SK-N-SH (cell line): Measurements from ENCODE around the gene USH1C. TPM values are rescaled to one million over a fixed set of nuclear protein-coding genes. Genes with fewer than 3 reads are reported as not detected.

ENCODE experiments used
- CTCF ChIA-PET: fragments of 300-600, 350-600 bp; formaldehyde crosslinking; extraction: SDS; loops from one replicate; lab custom pipeline; 2021; lab: Yijun Ruan, JAX
- POLR2A ChIA-PET: fragments of 350-600 bp; sonication (Branson Sonifier 250); formaldehyde crosslinking; extraction: SDS; loops from one replicate; lab custom pipeline; 2020; ENCODE audit warnings: antibody characterized with exemption, inconsistent platforms; lab: Yijun Ruan, JAX
- DNase-seq: peaks from one replicate; pipeline ENCODE4 v3.0.0; 2012
- H2AFZ ChIP-seq: fragments of 200-600 bp; sonication (generic); 2 replicates; pipeline ENCODE4 v1.8.1; 2016; ENCODE audit warnings: antibody characterized with exemption, mild to moderate bottlenecking, low read depth
- H3F3A ChIP-seq: fragments of 200-600 bp; sonication (generic); replicated peaks from 2 replicates; pipeline ENCODE3; 2016; ENCODE audit warnings: antibody characterized with exemption, mild to moderate bottlenecking; ENCODE audit not compliant: insufficient read depth
- H3K27ac ChIP-seq, 2 experiments: fragments of 200-500 bp in 1 of 2; fragments of 200-600 bp in 1 of 2; sonication (Bioruptor generic) in 1 of 2; sonication (generic), shearing (Covaris generic) in 1 of 2; 2 replicates each; pipeline versions ENCODE4 v1.5.1 to v1.6.1; 2014 to 2016; ENCODE audit warnings: low read depth in 2 of 2, inconsistent platforms in 1 of 2, low read length in 1 of 2, mild to moderate bottlenecking in 1 of 2, mixed read lengths in 1 of 2
- H3K27me3 ChIP-seq: fragments of 200-600 bp; sonication (generic), shearing (Covaris generic); 2 replicates; pipeline ENCODE4 v1.6.1; 2016; ENCODE audit warnings: mixed run types; ENCODE audit not compliant: insufficient read depth
- H3K36me3 ChIP-seq, 2 experiments: fragments of 200-500 bp in 1 of 2; fragments of 200-600 bp in 1 of 2; sonication (Bioruptor generic) in 1 of 2; sonication (generic) in 1 of 2; replicated peaks in 1 of 2; 2 replicates each; pipeline versions ENCODE3 to v1.5.1; 2014 to 2016; ENCODE audit warnings: low read length in 1 of 2, mild to moderate bottlenecking in 1 of 2; ENCODE audit not compliant: insufficient read depth in 2 of 2, control insufficient read depth in 1 of 2
- H3K4me1 ChIP-seq, 2 experiments: fragments of 200-500 bp in 1 of 2; fragments of 200-600 bp in 1 of 2; sonication (Bioruptor generic) in 1 of 2; sonication (generic), shearing (Covaris generic) in 1 of 2; 2 replicates each; pipeline versions ENCODE4 v1.5.1 to v1.6.1; 2014 to 2016; ENCODE audit warnings: low read depth in 1 of 2, low read length in 1 of 2, mixed run types in 1 of 2; ENCODE audit not compliant: insufficient read depth in 2 of 2, control insufficient read depth in 1 of 2
- H3K4me2 ChIP-seq: fragments of 200-600 bp; sonication (generic), shearing (Covaris generic); 2 replicates; pipeline ENCODE4 v1.6.1; 2017; ENCODE audit warnings: mixed run types
- H3K4me3 ChIP-seq, 2 experiments: fragments of 200-500 bp in 1 of 2; fragments of 200-600 bp in 1 of 2; sonication (Bioruptor generic) in 1 of 2; sonication (generic), shearing (Covaris generic) in 1 of 2; 2 replicates each; pipeline versions ENCODE4 v1.5.1 to v1.8.1; 2014 to 2016; ENCODE audit warnings: low read depth in 2 of 2, inconsistent platforms in 1 of 2, low read length in 1 of 2, mild to moderate bottlenecking in 1 of 2, mixed read lengths in 1 of 2, moderate library complexity in 1 of 2
- H3K79me2 ChIP-seq: fragments of 200-600 bp; sonication (generic); 2 replicates; pipeline ENCODE4 v1.8.1; 2017; ENCODE audit warnings: mild to moderate bottlenecking; ENCODE audit not compliant: insufficient read depth
- H3K9ac ChIP-seq: fragments of 200-600 bp; sonication (generic); 2 replicates; pipeline ENCODE4 v1.6.1; 2017; ENCODE audit warnings: mixed run types
- H3K9me2 ChIP-seq: fragments of 200-600 bp; sonication (generic); 2 replicates; pipeline ENCODE4 v1.6.1; 2017; ENCODE audit warnings: mixed run types
- H3K9me3 ChIP-seq: fragments of 200-600 bp; sonication (generic); 2 replicates; pipeline ENCODE4 v1.6.1; 2017; ENCODE audit warnings: mixed run types, mild to moderate bottlenecking, moderate library complexity
- H4K20me1 ChIP-seq: fragments of 200-600 bp; sonication (generic); 2 replicates; pipeline ENCODE4 v1.6.1; 2017; ENCODE audit warnings: mild to moderate bottlenecking, mixed run types; ENCODE audit not compliant: insufficient read depth
- CHD2 ChIP-seq: fragments of 150-350 bp; IDR thresholded peaks from 2 replicates; pipeline ENCODE4 v1.6.1; 2018; ENCODE audit warnings: low read length; ENCODE audit not compliant: partially characterized antibody
- ELF1 ChIP-seq: IDR thresholded peaks from 2 replicates; pipeline ENCODE4 v1.4.0; 2012
- EZH2phosphoT487 ChIP-seq: fragments of 200-600 bp; sonication (generic); IDR thresholded peaks from 2 replicates; pipeline ENCODE4 v1.6.1; 2017; ENCODE audit warnings: low read depth, mixed run types, mild to moderate bottlenecking, antibody characterized with exemption, moderate library complexity, borderline replicate concordance
- FOXJ3 ChIP-seq: sonication (generic); formaldehyde crosslinking; IDR thresholded peaks from 2 replicates; pipeline ENCODE4 v1.5.1; 2020; ENCODE audit warnings: mild to moderate bottlenecking, missing genetic modification reagents
- FOXM1 ChIP-seq: IDR thresholded peaks from 2 replicates; pipeline ENCODE4 v1.4.0; 2012; ENCODE audit warnings: low read depth, mild to moderate bottlenecking
- GABPA ChIP-seq: IDR thresholded peaks from 2 replicates; pipeline ENCODE4 v1.4.0; 2012; ENCODE audit warnings: low read depth, mild to moderate bottlenecking
- GATA2 ChIP-seq: sonication (generic); formaldehyde crosslinking; IDR thresholded peaks from 2 replicates; pipeline ENCODE4 v1.5.0; 2020; ENCODE audit warnings: mild to moderate bottlenecking, missing genetic modification reagents
- MXI1 ChIP-seq: IDR thresholded peaks from 2 replicates; pipeline ENCODE4 v1.6.1; 2012; ENCODE audit warnings: mild to moderate bottlenecking, low read depth, low read length, improper control_type of control experiment
- RAD21 ChIP-seq: IDR thresholded peaks from 2 replicates; pipeline ENCODE4 v1.6.1; 2012; ENCODE audit warnings: mild to moderate bottlenecking, low read length
- RXRA ChIP-seq: IDR thresholded peaks from 2 replicates; pipeline ENCODE4 v1.4.0; 2012; ENCODE audit warnings: low read depth, mild to moderate bottlenecking, borderline replicate concordance
- SIN3A ChIP-seq: IDR thresholded peaks from 2 replicates; pipeline ENCODE4 v1.6.1; 2012; ENCODE audit warnings: low read depth, mild to moderate bottlenecking, low read length, moderate library complexity, borderline replicate concordance
- SMC3 ChIP-seq: IDR thresholded peaks from 2 replicates; pipeline ENCODE4 v1.6.1; 2012; ENCODE audit warnings: low read depth, low read length, improper control_type of control experiment
- USF1 ChIP-seq: IDR thresholded peaks from 2 replicates; pipeline ENCODE4 v1.4.0; 2012; ENCODE audit warnings: low read depth, borderline replicate concordance
- YY1 ChIP-seq: IDR thresholded peaks from 2 replicates; pipeline ENCODE4 v1.4.0; 2012; ENCODE audit warnings: low read depth, mild to moderate bottlenecking
- WGBS: methylation state at CpG from one replicate; pipeline ENCODE4 v1.1.6; 2017; ENCODE audit warnings: low lambda C conversion rate; 5-methylcytosine and 5-hydroxymethylcytosine counted together
- polyA plus RNA-seq, 3 experiments: library from polyadenylated mRNA; depleted of rRNA; stranded (reverse); fragments of >200 nt; gene quantifications; 2 replicates each; pipeline ENCODE4 v1.2.3, GENCODE V29; 2012
- TF ChIP-seq, protein P1 (sequence below): IDR thresholded peaks from 2 replicates; pipeline ENCODE4; 2012
- TF ChIP-seq, protein P2 (sequence below): fragments of 200-600 bp; sonication (generic); IDR thresholded peaks from 2 replicates; pipeline ENCODE4 v1.6.1; 2017; ENCODE audit warnings: antibody characterized with exemption, mild to moderate bottlenecking, moderate library complexity

Gene USH1C
- polyA plus RNA-seq, 1 of the 3 experiments (the other 2 are of a cell fraction): not detected

- Histone ChIP-seq H3F3A (no peaks in the 10 kb centered on the region), H3K27me3 (no peaks in the 10 kb centered on the region), H3K36me3 (no peaks in the 10 kb centered on the region), H4K20me1 (no peaks in the 10 kb centered on the region), H3K27ac (no peak overlapping the region), H3K9me3 (no peaks in the 10 kb centered on the region), H2AFZ (no peak overlapping the region), H3K9ac (no peak overlapping the region), H3K4me2 (no peak overlapping the region), H3K4me1 (no peaks in the 10 kb centered on the region), H3K79me2 (no peaks in the 10 kb centered on the region), H3K9me2 (no peaks in the 10 kb centered on the region), H3K4me3 (no peak overlapping the region)
- ChIA-PET POLR2A (no interaction called here), CTCF (interaction anchor here (0.9 to 1.2 kb wide), 2 partner anchors 8 to 46 kb away, joined by 3 to 6 read pairs; no protein-coding TSS in a partner anchor)
- DNase-seq: no peak
- no peak for TF ChIP-seq FOXM1
- TF ChIP-seq GABPA: no peak
- TF ChIP-seq MXI1: no peak
- TF ChIP-seq FOXJ3 (CRISPR knock-in tag): no peak
- no peak for TF ChIP-seq USF1
- no peak for TF ChIP-seq YY1
- TF ChIP-seq EZH2phosphoT487: no peak
- TF ChIP-seq ELF1: no peak
- no peak for TF ChIP-seq RXRA
- TF ChIP-seq CHD2: no peak
- TF ChIP-seq GATA2 (CRISPR knock-in tag): no peak
- no peak for TF ChIP-seq SMC3
- TF ChIP-seq, protein P1, sequence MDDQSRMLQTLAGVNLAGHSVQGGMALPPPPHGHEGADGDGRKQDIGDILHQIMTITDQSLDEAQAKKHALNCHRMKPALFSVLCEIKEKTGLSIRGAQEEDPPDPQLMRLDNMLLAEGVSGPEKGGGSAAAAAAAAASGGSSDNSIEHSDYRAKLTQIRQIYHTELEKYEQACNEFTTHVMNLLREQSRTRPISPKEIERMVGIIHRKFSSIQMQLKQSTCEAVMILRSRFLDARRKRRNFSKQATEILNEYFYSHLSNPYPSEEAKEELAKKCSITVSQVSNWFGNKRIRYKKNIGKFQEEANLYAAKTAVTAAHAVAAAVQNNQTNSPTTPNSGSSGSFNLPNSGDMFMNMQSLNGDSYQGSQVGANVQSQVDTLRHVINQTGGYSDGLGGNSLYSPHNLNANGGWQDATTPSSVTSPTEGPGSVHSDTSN: no peak
- no peak for TF ChIP-seq SIN3A
- TF ChIP-seq, protein P2, sequence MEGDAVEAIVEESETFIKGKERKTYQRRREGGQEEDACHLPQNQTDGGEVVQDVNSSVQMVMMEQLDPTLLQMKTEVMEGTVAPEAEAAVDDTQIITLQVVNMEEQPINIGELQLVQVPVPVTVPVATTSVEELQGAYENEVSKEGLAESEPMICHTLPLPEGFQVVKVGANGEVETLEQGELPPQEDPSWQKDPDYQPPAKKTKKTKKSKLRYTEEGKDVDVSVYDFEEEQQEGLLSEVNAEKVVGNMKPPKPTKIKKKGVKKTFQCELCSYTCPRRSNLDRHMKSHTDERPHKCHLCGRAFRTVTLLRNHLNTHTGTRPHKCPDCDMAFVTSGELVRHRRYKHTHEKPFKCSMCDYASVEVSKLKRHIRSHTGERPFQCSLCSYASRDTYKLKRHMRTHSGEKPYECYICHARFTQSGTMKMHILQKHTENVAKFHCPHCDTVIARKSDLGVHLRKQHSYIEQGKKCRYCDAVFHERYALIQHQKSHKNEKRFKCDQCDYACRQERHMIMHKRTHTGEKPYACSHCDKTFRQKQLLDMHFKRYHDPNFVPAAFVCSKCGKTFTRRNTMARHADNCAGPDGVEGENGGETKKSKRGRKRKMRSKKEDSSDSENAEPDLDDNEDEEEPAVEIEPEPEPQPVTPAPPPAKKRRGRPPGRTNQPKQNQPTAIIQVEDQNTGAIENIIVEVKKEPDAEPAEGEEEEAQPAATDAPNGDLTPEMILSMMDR: no peak
- no peak for TF ChIP-seq RAD21
- 72% methylated on average over 4 of the region's 9 CpGs for WGBS
Measured at GRCh38 chr11:17574141-17575091, 30.2 kb upstream of the USH1C start.
